ENCODE measurements around the gene MEIS1.

The MEIS1 gene

GRCh38 chr2:66452917-66453316, 18.0 kb downstream of the MEIS1 start:
- no peak overlapping the region for H3K4me3 ChIP-seq (ENCODE audit: low read length)
- H3K36me3 ChIP-seq (replicated peaks; ENCODE audit: low read depth, low read length), result no peaks in the 10 kb centered on the region
- peaks cover 13% of the 10 kb centered on the region for H3K27me3 ChIP-seq (ENCODE audit: low read depth, low read length)
- H2AFZ ChIP-seq (ENCODE audit: low read depth, low read length), result no peak overlapping the region
- peaks cover 4% of the 10 kb centered on the region; the same call in 1 of the 2 replicates for H3K4me1 ChIP-seq (ENCODE audit: low read length)
- no peaks in the 10 kb centered on the region for H3K79me2 ChIP-seq (ENCODE audit: low read length)
- no peak for TF ChIP-seq CTCF (IDR thresholded peaks at IDR 0.05; ENCODE audit: low read depth, low read length)
- no peak for TF ChIP-seq EZH2phosphoT487 (IDR thresholded peaks at IDR 0.05; ENCODE audit: low read depth)
- no peaks in the 10 kb centered on the region for H4K20me1 ChIP-seq (ENCODE audit: insufficient read depth, low read length)
- H3K4me2 ChIP-seq (ENCODE audit: low read length), result no peak overlapping the region
- no peak overlapping the region for H3K27ac ChIP-seq (ENCODE audit: low read length)
- no peaks in the 10 kb centered on the region for H3K9me3 ChIP-seq (ENCODE audit: insufficient read depth, low read length)
- no peak overlapping the region for H3K9ac ChIP-seq (ENCODE audit: low read length)

GRCh38 chr2:66455490-66455889, 20.6 kb downstream of the MEIS1 start:
- Histone ChIP-seq H3K9me3 (ENCODE audit: insufficient read depth, low read length) (no peaks in the 10 kb centered on the region), H4K20me1 (ENCODE audit: insufficient read depth, low read length) (no peaks in the 10 kb centered on the region), H3K27me3 (ENCODE audit: low read depth, low read length) (peaks cover 13% of the 10 kb centered on the region), H3K4me1 (ENCODE audit: low read length) (peaks cover 4% of the 10 kb centered on the region; the same call in 1 of the 2 replicates), H3K79me2 (ENCODE audit: low read length) (no peaks in the 10 kb centered on the region), H2AFZ (ENCODE audit: low read depth, low read length) (no peak overlapping the region), H3K27ac (ENCODE audit: low read length) (no peak overlapping the region), H3K9ac (ENCODE audit: low read length) (no peak overlapping the region), H3K36me3 (replicated peaks; ENCODE audit: low read depth, low read length) (no peaks in the 10 kb centered on the region), H3K4me2 (ENCODE audit: low read length) (no peak overlapping the region), H3K4me3 (ENCODE audit: low read length) (no peak overlapping the region)
- no peak for TF ChIP-seq EZH2phosphoT487 (IDR thresholded peaks at IDR 0.05; ENCODE audit: low read depth)
- no peak for TF ChIP-seq CTCF (IDR thresholded peaks at IDR 0.05; ENCODE audit: low read depth, low read length)

GRCh38 chr2:66456183-66457041, 21.5 kb downstream of the MEIS1 start:
- no peaks in the 10 kb centered on the region for H3K9me3 ChIP-seq (ENCODE audit: insufficient read depth, low read length)
- H3K4me1 ChIP-seq (ENCODE audit: low read length), result peaks cover 4% of the 10 kb centered on the region; the same call in 1 of the 2 replicates
- H3K27me3 ChIP-seq (ENCODE audit: low read depth, low read length), result peaks cover 13% of the 10 kb centered on the region
- H3K79me2 ChIP-seq (ENCODE audit: low read length), result no peaks in the 10 kb centered on the region
- no peak overlapping the region for H2AFZ ChIP-seq (ENCODE audit: low read depth, low read length)
- H3K36me3 ChIP-seq (replicated peaks; ENCODE audit: low read depth, low read length), result no peaks in the 10 kb centered on the region
- H4K20me1 ChIP-seq (ENCODE audit: insufficient read depth, low read length), result no peaks in the 10 kb centered on the region
- H3K9ac ChIP-seq (ENCODE audit: low read length), result no peak overlapping the region
- H3K4me3 ChIP-seq (ENCODE audit: low read length), result no peak overlapping the region
- H3K27ac ChIP-seq (ENCODE audit: low read length), result no peak overlapping the region
- no peak for TF ChIP-seq EZH2phosphoT487 (IDR thresholded peaks at IDR 0.05; ENCODE audit: low read depth)
- TF ChIP-seq CTCF (IDR thresholded peaks at IDR 0.05; ENCODE audit: low read depth, low read length), result no peak
- no peak overlapping the region for H3K4me2 ChIP-seq (ENCODE audit: low read length)

GRCh38 chr2:66457545-66457944, 22.6 kb downstream of the MEIS1 start:
- Histone ChIP-seq H3K79me2 (ENCODE audit: low read length) (no peaks in the 10 kb centered on the region), H3K27me3 (ENCODE audit: low read depth, low read length) (peaks cover 19% of the 10 kb centered on the region), H3K4me1 (ENCODE audit: low read length) (peaks cover 4% of the 10 kb centered on the region; the same call in 1 of the 2 replicates), H3K4me3 (ENCODE audit: low read length) (no peak overlapping the region), H4K20me1 (ENCODE audit: insufficient read depth, low read length) (no peaks in the 10 kb centered on the region), H3K27ac (ENCODE audit: low read length) (no peak overlapping the region), H2AFZ (ENCODE audit: low read depth, low read length) (no peak overlapping the region), H3K36me3 (replicated peaks; ENCODE audit: low read depth, low read length) (no peaks in the 10 kb centered on the region), H3K9me3 (ENCODE audit: insufficient read depth, low read length) (no peaks in the 10 kb centered on the region), H3K4me2 (ENCODE audit: low read length) (no peak overlapping the region), H3K9ac (ENCODE audit: low read length) (no peak overlapping the region)
- TF ChIP-seq EZH2phosphoT487 (IDR thresholded peaks at IDR 0.05; ENCODE audit: low read depth), result no peak
- no peak for TF ChIP-seq CTCF (IDR thresholded peaks at IDR 0.05; ENCODE audit: low read depth, low read length)

All from OCI-LY3 (cell line).